GM21381 (cell line): ENCODE data around the gene HMBS.
A peak's percentile ranks its signal among the peaks of the same experiment; 100 is the strongest.

Experiments
- ATAC-seq: cut with Tn5 transposase; IDR thresholded peaks from one replicate; pipeline ENCODE4 v1.9.1; 2021; ENCODE audit warnings: mild to moderate bottlenecking, moderate library complexity; ENCODE audit not compliant: unreplicated experiment

Gene HMBS

DNA sequence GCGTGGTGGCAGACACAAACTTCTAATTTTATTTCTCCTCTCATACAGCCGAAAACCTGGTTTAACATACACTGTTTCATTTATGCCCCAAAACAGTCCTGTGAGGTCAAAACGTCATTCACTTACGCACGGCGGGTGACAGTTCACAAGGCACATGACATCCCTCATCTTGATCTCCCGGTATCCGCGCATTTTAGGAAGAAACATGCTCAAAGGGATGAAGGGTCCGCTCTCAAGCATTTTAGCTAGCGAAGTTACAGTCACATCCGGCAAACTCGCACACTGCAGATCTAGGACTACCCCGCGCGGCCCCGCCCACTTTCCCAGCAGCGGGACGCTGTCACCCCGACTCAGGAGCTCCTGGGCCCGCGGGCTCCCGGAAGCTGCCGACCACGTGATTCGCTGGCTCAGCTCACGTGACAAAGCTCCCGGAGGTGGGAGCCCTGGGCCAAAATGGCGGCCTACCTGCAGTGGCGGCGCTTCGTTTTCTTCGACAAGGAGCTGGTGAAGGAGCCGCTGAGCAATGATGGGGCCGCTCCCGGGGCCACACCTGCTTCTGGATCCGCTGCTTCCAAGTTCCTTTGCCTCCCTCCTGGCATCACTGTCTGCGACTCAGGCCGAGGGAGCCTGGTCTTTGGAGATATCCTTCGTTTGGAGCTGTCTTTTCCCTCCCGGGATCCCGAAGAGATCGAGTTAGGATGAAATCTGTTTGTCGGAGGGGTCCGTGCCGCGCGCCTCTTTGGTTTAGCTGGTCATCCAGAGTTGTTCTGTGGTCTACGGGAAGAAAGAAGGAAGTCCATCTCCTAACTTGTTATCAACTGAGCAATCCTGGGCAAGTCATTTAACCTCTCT lies 17.1 kb upstream of the HMBS start, which contains the start of gene VPS11:
TSS of gene VPS11 (plus strand) at position 448 of the 852 bp plus-strand sequence. CDS start at position 454, 6 bp downstream.
- ATAC-seq = peak; percentile 95

DNA sequence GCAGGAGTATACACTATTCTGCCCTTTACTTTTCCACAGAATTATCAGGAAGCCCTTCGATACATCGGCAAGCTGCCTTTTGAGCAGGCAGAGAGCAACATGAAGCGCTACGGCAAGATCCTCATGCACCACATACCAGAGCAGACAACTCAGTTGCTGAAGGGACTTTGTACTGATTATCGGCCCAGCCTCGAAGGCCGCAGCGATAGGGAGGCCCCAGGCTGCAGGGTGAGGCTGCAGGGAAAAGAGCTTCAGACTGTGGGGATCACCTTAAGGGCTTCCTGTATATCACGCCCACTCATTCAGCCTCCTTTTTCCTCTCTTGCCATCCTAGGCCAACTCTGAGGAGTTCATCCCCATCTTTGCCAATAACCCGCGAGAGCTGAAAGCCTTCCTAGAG lies 6.8 kb upstream of the HMBS start:
- no peak for ATAC-seq

GRCh38 chr11:119078675-119079420 lies 5.8 kb upstream of the HMBS start:
- no peak for ATAC-seq

- no peak for ATAC-seq
These were observed 2.9 kb upstream of the HMBS start for GRCh38 chr11:119081682-119082260.

DNA sequence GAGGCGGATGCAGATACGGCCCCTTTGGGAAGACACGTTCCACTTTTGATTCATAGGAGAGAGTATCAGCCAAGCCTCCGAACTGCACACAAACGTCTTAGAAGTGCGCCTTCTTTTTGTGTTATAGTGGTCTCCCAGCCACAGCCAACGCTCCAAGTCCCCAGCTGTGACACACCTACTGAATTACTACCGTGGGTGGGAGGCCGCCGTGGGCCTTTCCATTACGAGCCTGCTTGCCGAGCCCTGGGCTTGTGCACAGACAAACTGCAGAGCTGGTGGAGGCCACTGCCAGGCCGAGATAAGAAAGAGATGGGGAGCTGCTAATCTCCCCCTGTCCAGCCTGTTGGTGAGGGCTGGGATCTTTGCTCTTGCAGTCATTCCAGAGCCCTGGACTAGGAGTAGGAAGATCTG lies 761 bp downstream of the HMBS start:
- ATAC-seq = peak; percentile 7

GRCh38 chr11:119087123-119087522 lies 2.4 kb downstream of the HMBS start:
- no peak for ATAC-seq

DNA sequence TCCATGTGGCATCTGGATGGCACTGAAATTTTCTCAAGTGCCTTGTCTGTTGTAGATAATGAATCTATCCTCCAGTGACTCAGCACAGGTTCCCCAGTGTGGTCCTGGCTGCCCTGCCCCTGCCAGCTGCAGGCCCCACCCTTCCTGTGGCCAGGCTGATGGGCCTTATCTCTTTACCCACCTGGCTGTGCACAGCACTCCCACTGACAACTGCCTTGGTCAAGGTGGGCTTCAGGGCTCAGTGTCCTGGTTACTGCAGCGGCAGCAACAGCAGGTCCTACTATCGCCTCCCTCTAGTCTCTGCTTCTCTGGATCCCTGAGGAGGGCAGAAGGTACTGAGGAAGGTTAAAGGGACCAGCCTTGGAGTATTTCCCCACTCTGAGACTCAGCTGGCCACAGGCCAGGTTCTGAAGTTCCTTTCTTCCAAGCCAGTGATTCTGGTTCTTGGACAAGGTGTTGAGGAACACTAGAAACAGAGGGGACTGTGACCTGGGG lies 3.1 kb downstream of the HMBS start:
- no peak for ATAC-seq

DNA sequence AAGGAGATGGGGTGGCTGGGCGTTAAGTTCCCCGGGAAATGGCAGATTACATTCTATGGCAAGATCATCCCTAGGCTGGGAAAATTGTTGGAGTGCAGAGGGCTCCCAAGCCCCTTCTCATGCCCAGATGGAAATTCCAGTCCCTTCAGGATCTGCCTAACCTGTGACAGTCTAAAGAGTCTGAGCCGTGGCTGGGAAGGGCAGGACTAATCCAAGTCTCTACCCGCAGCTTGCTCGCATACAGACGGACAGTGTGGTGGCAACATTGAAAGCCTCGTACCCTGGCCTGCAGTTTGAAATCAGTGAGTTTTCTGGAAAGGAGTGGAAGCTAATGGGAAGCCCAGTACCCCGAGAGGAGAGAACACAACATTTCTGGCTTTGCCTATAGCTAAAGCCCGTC lies 3.7 kb downstream of the HMBS start:
- ATAC-seq = no peak

DNA sequence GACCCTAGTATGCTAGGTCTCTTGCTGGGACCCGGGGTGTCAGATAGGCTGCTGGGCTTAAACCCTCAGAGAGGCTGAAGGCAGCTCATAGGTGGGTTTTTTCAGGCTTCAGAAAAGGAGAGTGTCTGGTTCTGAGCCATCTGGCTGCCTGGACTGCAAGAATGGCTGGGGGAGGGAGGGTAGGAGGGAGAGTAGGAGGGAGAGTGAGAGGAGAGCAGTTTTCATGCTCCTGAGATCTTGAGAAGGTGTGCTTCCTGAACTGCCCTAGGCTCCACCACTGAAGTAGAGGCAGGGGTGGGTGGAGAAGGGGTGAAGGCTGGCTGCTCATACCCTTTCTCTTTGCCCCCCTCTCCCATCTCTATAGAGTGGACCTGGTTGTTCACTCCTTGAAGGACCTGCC lies 4.6 kb downstream of the HMBS start:
- no peak for ATAC-seq

- no peak for ATAC-seq
These were observed 6.5 kb downstream of the HMBS start for GRCh38 chr11:119091178-119091577.

DNA sequence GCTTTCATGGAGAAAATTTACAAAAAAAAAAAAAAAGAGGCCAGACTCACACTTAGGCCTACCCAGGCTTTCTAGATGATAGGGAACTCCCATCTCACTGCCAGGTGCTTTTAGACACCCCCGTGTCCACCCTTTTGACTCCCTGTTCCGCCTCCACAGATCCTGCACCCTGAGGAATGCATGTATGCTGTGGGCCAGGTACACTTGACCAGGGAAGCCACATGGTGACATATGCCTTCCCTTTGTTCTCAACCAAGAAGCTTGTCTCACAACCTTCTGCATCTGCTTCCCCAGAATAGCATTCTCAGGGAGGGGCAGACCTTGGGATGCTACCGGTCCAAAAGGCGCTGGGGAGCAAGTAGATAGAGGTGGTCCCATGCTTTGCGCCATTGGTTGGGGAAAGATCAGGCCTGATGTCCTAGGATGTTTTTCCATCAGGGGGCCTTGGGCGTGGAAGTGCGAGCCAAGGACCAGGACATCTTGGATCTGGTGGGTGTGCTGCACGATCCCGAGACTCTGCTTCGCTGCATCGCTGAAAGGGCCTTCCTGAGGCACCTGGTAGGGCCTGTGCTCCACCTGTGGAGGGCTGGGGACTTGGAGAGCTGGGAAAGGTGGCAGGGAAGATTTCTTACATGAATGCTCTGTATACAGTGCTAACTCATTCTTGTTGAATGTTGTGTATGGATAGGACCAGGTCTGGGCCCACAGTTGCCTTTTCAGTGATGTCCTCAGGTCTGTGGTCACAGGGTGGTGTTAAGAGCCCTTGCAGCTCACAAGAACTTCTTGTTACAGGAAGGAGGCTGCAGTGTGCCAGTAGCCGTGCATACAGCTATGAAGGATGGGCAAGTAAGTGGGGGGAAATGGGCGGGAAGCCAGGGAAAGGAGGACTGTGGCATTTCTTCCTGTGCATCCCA lies 7.5 kb downstream of the HMBS start:
- no peak for ATAC-seq

DNA sequence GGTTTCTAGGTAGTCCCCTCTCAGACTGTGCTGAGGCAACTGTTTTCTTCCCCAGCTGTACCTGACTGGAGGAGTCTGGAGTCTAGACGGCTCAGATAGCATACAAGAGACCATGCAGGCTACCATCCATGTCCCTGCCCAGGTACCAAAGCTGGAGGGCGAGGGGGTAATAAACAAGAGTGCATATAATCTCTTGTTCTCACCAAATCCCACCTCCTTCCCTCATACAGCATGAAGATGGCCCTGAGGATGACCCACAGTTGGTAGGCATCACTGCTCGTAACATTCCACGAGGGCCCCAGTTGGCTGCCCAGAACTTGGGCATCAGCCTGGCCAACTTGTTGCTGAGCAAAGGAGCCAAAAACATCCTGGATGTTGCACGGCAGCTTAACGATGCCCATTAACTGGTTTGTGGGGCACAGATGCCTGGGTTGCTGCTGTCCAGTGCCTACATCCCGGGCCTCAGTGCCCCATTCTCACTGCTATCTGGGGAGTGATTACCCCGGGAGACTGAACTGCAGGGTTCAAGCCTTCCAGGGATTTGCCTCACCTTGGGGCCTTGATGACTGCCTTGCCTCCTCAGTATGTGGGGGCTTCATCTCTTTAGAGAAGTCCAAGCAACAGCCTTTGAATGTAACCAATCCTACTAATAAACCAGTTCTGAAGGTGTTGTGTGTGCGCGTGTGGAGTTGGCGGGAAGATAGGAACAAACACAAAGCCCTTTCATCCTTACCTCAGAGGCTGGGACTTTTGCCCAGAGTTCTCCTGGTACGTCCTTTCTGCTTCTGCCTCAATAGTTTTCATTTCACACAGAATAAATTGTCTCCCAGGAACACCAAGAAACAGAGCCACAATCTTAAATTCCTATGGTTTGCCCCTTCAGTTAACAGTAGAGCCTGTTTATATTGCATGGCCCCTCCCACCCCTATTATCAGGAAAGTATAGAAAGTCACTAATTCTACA lies 8.5 kb downstream of the HMBS start:
- no peak for ATAC-seq

- ATAC-seq = peak; percentile 5
These were observed 9.5 kb downstream of the HMBS start for GRCh38 chr11:119093942-119094815.

DNA sequence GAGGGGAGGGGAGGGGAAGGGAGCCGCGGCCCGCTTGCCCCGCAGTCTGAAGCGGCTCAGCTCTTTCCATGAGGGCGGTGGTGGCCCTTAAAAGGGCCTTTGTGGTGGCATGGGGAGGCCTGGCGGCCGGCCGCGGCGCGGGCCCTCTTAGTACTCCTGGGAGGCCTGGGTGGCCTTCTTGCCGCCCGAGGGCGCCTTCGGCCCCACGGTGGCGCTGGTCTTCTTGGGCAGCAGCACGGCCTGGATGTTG lies 10.1 kb downstream of the HMBS start:
- ATAC-seq = peak; percentile 36

DNA sequence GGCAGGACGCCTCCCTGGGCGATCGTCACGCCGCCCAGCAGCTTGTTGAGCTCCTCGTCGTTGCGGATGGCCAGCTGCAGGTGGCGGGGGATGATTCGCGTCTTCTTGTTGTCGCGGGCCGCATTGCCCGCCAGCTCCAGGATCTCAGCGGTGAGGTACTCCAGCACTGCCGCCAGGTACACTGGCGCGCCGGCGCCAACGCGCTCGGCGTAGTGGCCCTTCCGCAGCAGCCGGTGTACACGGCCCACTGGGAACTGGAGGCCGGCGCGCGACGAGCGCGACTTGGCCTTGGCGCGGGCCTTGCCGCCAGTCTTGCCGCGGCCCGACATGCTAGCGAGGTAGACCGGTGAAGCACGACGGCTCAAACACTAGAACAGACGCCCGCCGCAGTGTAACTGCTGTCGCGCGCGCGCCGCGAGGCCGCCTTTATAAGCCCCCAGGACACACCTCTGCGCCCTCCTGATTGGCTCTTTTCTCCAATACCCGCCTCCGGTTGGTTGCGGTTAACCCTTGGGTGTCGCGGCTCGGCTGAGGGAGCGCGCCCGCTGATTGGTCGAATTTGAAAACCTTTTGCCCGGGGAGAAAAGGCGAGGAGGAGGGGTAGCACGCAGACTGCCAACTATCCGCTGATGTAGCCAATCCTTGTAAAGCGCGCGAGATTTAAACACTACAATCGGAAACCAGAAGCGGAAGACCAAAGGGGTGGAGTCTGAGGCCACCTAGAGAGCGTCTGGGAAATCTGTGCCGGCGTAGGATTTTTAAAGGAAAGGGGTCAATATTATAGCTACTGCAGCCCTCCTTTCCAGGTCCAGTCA lies 10.6 kb downstream of the HMBS start:
- ATAC-seq = peak; percentile 72

GRCh38 chr11:119099711-119100110 lies 15.0 kb downstream of the HMBS start:
- ATAC-seq = no peak

DNA sequence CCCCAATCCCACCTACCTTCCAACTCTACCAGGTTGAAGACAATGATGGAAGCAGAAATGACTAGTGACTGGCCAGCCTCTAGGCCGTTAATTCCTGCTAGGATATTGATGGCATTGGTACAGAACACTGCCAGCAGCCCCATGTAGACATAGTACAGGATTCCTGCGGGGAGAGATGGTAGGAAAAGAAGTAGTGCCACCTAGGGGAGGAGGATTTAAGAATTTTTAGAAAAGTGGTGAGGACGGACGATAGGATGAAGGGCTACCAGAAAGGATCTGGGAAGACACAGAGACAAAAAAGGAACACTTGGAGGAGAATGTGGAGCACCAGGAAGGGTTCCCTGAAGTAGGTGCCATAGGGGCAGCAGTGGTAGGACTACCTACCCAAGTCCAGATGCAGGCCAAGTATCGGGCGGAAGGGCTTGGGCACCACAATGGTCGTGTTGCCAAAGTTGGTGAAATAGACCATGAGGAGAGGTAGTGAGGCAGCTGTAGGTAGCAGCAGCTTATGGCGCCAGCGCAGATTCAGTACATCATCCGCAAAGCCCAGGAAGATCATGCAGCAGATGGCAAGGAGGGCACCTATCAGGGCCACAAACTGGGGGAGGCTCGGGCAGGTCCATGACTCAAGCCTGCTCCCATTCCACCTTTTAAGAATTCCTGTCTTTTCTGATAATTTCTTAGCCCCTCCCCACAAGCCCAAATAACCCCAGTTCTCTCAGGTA lies 15.7 kb downstream of the HMBS start:
- no peak for ATAC-seq
